ENCODE data around the gene MAPKBP1.
"Not testable (repeated sequence)": the region's sequence is repeated elsewhere in the genome, so short reads cannot be mapped to it uniquely, and the experiment has no call there.

MAPKBP1 gene

GRCh38 chr15:41734079-41734478 is 40.2 kb upstream of the MAPKBP1 start:
- H3K36me3 ChIP-seq (ENCODE audit: control insufficient read depth, insufficient read depth, low read length): no peaks in the 10 kb centered on the region
- H3K4me3 ChIP-seq (ENCODE audit: low read depth, low read length): no peak overlapping the region
- H3K79me2 ChIP-seq: no peaks in the 10 kb centered on the region
- TF ChIP-seq, protein P1, sequence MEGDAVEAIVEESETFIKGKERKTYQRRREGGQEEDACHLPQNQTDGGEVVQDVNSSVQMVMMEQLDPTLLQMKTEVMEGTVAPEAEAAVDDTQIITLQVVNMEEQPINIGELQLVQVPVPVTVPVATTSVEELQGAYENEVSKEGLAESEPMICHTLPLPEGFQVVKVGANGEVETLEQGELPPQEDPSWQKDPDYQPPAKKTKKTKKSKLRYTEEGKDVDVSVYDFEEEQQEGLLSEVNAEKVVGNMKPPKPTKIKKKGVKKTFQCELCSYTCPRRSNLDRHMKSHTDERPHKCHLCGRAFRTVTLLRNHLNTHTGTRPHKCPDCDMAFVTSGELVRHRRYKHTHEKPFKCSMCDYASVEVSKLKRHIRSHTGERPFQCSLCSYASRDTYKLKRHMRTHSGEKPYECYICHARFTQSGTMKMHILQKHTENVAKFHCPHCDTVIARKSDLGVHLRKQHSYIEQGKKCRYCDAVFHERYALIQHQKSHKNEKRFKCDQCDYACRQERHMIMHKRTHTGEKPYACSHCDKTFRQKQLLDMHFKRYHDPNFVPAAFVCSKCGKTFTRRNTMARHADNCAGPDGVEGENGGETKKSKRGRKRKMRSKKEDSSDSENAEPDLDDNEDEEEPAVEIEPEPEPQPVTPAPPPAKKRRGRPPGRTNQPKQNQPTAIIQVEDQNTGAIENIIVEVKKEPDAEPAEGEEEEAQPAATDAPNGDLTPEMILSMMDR (IDR thresholded peaks at IDR 0.05): no peak
- no peak overlapping the region for H3K4me2 ChIP-seq (ENCODE audit: low read length)
- H3K27me3 ChIP-seq (ENCODE audit: control insufficient read depth, insufficient read depth, low read length): no peaks in the 10 kb centered on the region
- no peak overlapping the region for H2AFZ ChIP-seq
- H3K27ac ChIP-seq: no peak overlapping the region
- H3K9me3 ChIP-seq (ENCODE audit: control insufficient read depth, low read length): no peaks in the 10 kb centered on the region
- no peak overlapping the region for H3K9ac ChIP-seq
- H3K4me1 ChIP-seq: no peaks in the 10 kb centered on the region

DNA sequence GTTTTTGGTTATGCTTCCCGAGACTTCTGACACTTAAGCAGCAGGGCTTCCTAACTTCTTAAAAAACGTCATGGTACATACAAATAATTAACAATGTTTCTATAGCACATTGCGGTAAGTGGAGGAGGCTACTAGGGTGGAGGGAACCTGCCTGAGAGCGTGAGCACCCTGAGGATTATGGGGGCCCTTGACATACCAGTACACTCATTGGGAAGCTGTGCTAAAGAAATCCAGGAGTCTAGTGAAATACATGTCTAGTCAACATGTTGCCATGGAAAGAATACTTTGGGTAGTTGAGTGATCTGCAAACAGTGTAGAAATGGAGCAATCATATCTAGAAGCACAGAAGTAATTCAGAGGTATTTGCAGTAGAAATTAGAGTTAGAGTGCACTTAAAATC is 39.2 kb upstream of the MAPKBP1 start:
- H3K4me1 ChIP-seq: no peaks in the 10 kb centered on the region
- no peaks in the 10 kb centered on the region for H3K36me3 ChIP-seq (ENCODE audit: control insufficient read depth, insufficient read depth, low read length)
- H3K4me2 ChIP-seq (ENCODE audit: low read length): no peak overlapping the region
- no peaks in the 10 kb centered on the region for H3K9me3 ChIP-seq (ENCODE audit: control insufficient read depth, low read length)
- TF ChIP-seq, protein P1 (IDR thresholded peaks at IDR 0.05): no peak
- no peak overlapping the region for H3K27ac ChIP-seq
- H2AFZ ChIP-seq: no peak overlapping the region
- no peaks in the 10 kb centered on the region for H3K79me2 ChIP-seq
- H3K9ac ChIP-seq: no peak overlapping the region
- no peak overlapping the region for H3K4me3 ChIP-seq (ENCODE audit: low read depth, low read length)
- no peaks in the 10 kb centered on the region for H3K27me3 ChIP-seq (ENCODE audit: control insufficient read depth, insufficient read depth, low read length)

DNA sequence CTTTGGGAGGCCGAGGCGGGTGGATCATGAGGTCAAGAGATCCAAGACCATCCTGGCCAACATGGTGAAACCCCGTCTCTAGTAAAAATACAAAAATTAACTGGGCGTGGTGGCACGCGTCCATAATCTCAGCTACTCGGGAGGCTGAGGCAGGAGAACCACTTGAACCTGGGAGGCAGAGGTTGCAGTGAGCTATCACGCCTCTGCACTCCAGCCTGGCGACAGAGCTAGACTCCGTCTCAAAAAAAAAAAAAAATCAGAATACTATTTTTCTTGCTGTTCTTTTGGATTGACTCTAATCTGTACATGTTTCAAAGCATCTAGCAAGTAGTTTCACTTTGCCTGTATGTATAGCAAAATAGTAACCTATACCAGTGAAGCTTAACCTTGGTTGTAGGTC is 38.8 kb upstream of the MAPKBP1 start:
- not testable (repeated sequence) for H2AFZ ChIP-seq; H3K79me2 ChIP-seq; H3K9ac ChIP-seq; H3K4me1 ChIP-seq; H3K4me2 ChIP-seq (ENCODE audit: low read length); H3K27me3 ChIP-seq (ENCODE audit: control insufficient read depth, insufficient read depth, low read length); H3K4me3 ChIP-seq (ENCODE audit: low read depth, low read length); H3K9me3 ChIP-seq (ENCODE audit: control insufficient read depth, low read length); H3K27ac ChIP-seq; H3K36me3 ChIP-seq (ENCODE audit: control insufficient read depth, insufficient read depth, low read length)

DNA sequence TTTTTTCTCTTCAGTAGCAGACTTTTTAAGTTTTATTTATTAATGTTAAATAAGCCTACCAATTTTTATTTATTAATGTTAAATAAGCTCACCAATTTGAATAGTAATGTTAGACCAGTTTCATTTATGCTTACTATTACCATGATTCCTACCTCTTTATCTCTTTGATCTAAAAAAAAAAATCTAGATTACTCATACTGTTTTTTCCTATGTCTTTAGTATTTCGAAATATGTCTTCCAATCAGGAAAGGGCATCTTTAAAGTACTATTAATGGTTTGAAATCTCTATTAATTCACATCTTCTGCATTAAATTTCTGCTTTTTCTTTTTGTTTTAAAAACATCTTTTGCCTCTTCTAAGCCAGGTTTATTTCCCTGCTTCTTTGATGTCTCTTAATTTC is 27.5 kb upstream of the MAPKBP1 start:
- H3K4me1 ChIP-seq: no peaks in the 10 kb centered on the region
- no peaks in the 10 kb centered on the region for H3K36me3 ChIP-seq (ENCODE audit: control insufficient read depth, insufficient read depth, low read length)
- no peak overlapping the region for H3K9ac ChIP-seq
- no peaks in the 10 kb centered on the region for H3K79me2 ChIP-seq
- H3K4me3 ChIP-seq (ENCODE audit: low read depth, low read length): no peak overlapping the region
- H2AFZ ChIP-seq: no peak overlapping the region
- no peaks in the 10 kb centered on the region for H3K9me3 ChIP-seq (ENCODE audit: control insufficient read depth, low read length)
- no peaks in the 10 kb centered on the region for H3K27me3 ChIP-seq (ENCODE audit: control insufficient read depth, insufficient read depth, low read length)
- TF ChIP-seq, protein P1 (IDR thresholded peaks at IDR 0.05): no peak
- no peak overlapping the region for H3K4me2 ChIP-seq (ENCODE audit: low read length)
- H3K27ac ChIP-seq: no peak overlapping the region

DNA sequence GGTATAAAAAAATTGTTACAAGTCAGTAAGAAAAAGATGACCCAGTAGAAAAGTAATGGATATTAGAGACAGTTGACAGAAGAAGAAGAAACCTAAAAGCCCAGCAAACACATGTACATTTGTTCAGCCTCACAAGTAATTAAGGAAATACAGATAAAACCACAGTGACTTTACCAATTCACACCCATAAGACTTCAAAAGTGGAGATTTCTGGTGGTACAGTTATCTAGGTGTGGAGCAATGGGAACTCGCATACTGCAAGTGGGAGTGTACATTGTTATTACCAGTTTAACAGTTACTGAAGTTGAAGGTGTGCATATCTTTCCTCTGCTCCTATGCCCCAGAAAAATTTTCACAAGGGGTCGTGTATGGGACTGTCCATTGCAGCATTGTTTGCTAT is 18.1 kb upstream of the MAPKBP1 start:
- H3K36me3 ChIP-seq (ENCODE audit: control insufficient read depth, insufficient read depth, low read length): no peaks in the 10 kb centered on the region
- TF ChIP-seq, protein P1 (IDR thresholded peaks at IDR 0.05): no peak

More for the DNA sequence above, 18.1 kb upstream of the MAPKBP1 start:
- Histone ChIP-seq H3K27ac (no peak overlapping the region), H3K4me1 (no peaks in the 10 kb centered on the region), H3K4me2 (ENCODE audit: low read length) (no peak overlapping the region), H3K79me2 (no peaks in the 10 kb centered on the region), H3K4me3 (ENCODE audit: low read depth, low read length) (no peak overlapping the region), H2AFZ (no peak overlapping the region), H3K27me3 (ENCODE audit: control insufficient read depth, insufficient read depth, low read length) (no peaks in the 10 kb centered on the region), H3K9ac (no peak overlapping the region), H3K9me3 (ENCODE audit: control insufficient read depth, low read length) (no peaks in the 10 kb centered on the region)

All from parathyroid adenoma (tissue), 2 donors.